Fibroblast of pulmonary artery (primary cell): Measurements from ENCODE around the gene LPAR1.

Experiments used
- DNase-seq: peaks from one replicate; pipeline ENCODE4 v3.0.0-alpha.2; 2010; ENCODE audit warnings: low read depth
- H3K4me3 ChIP-seq: replicated peaks from 2 replicates; pipeline ENCODE4 v1.5.1; 2011; ENCODE audit warnings: low read depth, mild to moderate bottlenecking, control low read depth, low read length, moderate library complexity
- CTCF ChIP-seq: IDR thresholded peaks from 2 replicates; pipeline ENCODE4 v1.5.1; 2011; ENCODE audit warnings: mild to moderate bottlenecking, control low read depth, low read length, inconsistent platforms; ENCODE audit errors: missing control alignments

Gene LPAR1

DNA sequence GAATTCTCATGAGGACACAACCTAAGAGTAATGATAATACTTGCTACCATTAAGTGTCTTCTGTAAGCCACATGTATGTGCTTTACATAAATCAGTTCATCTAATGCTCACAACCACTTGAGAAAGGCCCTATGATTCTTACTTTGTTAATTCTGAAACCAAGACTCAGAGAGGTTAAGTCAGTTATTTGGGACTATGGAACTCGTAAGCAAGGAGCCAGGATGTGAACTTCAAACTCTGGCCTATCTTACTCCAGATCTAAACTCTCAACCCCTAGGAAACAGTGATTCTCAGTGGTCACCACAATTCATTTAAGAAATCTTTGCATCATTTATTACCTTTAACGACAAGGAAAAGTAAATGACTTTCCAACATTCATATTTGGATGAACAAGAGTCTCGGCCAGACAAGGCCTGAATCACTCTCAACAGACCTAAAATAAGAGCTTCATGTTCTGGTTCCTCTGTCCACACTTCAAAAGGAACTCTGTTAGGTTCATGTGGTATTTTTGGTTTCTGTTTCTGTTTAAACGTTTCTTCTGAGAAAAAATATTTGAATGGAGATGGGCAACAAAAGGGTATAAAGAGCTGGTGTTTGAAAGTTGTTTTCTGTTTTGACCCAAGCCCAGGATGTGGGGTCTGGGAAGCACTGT is 104.8 kb downstream of the LPAR1 start:
- H3K4me3 ChIP-seq: no peak overlapping the region
- no peak for TF ChIP-seq CTCF
- DNase-seq: no peak

DNA sequence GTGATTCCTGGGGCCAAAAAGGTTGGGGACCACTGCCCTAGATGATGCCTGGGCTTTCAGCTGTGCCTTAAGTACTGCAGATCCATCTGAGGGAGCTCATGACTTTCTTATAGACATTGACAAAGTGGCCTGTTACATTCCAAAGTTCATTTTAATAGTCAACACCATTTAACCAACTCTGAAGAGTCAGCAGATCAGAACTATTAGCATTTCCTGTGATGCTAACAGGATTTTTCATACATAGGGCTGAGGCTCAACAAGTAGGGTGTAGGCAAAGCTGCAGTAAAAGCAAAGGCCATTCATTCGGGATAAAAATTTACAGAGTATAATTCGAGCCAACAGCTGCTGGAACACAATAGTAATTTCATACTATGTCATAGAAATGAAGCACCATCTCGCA is 105.4 kb downstream of the LPAR1 start:
- DNase-seq: no peak
- TF ChIP-seq CTCF: no peak
- H3K4me3 ChIP-seq: no peak overlapping the region

DNA sequence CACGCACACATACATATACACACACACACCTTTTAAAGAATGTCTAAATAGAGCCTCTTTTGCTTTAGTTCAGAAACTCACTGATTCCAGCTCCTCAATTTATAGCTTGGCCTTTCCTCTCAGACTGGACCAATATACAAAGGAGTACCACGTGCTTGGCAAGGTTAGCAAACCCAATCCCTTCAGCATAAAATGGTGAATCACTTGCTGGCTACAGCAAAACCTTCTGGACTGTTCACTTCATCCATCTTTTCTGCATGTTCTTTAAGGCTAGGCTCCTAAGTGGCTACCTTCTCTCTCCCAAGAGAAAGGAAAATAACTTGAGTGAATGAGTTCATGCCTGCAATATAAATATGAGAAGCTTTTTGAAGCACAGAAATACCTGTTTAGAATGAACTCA is 109.7 kb downstream of the LPAR1 start:
- no peak for TF ChIP-seq CTCF
- no peak overlapping the region for H3K4me3 ChIP-seq
- DNase-seq: no peak

- DNase-seq: no peak
- no peak overlapping the region for H3K4me3 ChIP-seq
- no peak for TF ChIP-seq CTCF
Measured at GRCh38 chr9:110926828-110927487, 111.3 kb downstream of the LPAR1 start.

DNA sequence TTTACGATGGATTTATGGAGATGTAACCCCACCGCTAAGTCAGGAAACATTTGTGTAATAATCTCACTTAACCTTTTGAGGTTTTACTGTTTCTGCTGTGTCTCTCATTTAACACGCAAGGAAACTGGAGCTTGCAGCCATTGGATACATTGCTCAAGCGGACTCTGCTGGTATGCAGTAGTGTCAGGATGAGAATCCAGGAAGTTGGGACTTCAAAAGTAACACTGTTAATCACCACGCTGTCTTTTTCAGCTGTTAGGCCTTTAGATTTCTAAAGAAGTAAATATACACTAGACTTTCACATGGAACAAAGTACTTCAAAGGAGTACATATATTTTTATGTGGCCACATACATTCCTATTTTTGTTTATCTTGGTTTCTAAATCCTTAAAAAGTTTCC is 114.7 kb downstream of the LPAR1 start:
- TF ChIP-seq CTCF: no peak

DNA sequence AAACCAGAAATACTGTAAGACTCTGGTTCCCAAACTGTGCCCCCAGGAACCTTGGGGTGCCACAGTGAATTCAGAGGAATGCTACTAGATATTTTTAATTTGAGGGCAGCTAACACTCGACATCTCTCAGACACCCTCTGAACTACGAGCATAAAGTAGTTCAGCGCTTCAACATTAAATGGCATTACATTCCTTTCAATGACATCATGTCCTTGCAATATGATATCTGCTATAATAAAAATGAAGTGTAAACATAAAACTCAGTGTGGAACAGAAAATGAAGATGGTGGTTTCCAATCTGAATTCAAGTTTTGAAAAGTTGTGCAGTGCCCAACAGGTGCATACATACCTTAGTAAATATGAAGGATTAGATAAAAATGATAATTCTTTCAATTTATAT is 116.1 kb downstream of the LPAR1 start:
- DNase-seq: no peak
- TF ChIP-seq CTCF: no peak
- no peak overlapping the region for H3K4me3 ChIP-seq

More for the DNA sequence above, 114.7 kb downstream of the LPAR1 start:
- no peak overlapping the region for H3K4me3 ChIP-seq
- no peak for DNase-seq

DNA sequence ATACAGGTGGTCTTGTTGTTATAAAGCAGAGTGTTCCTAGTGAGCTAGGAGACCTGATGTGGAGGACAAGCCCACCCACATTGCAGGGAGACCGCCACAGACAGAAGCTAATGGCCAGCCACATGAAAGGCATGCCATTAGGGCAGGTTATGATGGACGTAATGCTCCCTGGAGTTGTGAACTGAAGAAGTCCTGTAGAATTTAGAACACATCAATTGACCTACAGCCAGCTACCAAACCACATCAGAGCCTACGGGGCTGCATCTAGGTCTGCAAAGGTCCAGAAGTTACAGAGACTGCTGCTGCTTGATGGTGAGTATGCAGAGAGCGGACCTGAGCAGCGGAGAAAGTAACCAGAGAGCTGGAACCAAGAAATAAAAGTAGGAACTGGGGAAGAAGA is 116.6 kb downstream of the LPAR1 start:
- TF ChIP-seq CTCF: no peak
- DNase-seq: no peak

More for the DNA sequence above, 116.6 kb downstream of the LPAR1 start:
- H3K4me3 ChIP-seq: no peak overlapping the region
